MG63 (cell line): Measurements from ENCODE around the gene RECQL. TPM values are rescaled to one million over a fixed set of nuclear protein-coding genes. Genes with fewer than 3 reads are reported as not detected.
"Not testable (repeated sequence)": the region's sequence is repeated elsewhere in the genome, so short reads cannot be mapped to it uniquely, and the experiment has no call there.

Experiments used
- DNase-seq: peaks from one replicate; pipeline ENCODE4 v3.0.0-alpha.2; 2020
- H3K27me3 ChIP-seq: fragments of 250-450 bp; sonication (Bioruptor Pico); 2 replicates; pipeline ENCODE4 v1.5.1; 2020; ENCODE audit warnings: mild to moderate bottlenecking, moderate library complexity
- H3K36me3 ChIP-seq: fragments of 250-450 bp; sonication (Bioruptor Pico); 2 replicates; pipeline ENCODE4 v1.5.1; 2020; ENCODE audit warnings: mild to moderate bottlenecking, moderate library complexity
- H3K4me3 ChIP-seq: fragments of 250-450 bp; sonication (Bioruptor Pico); 2 replicates; pipeline ENCODE4 v1.5.1; 2020; ENCODE audit warnings: mild to moderate bottlenecking, moderate library complexity
- H3K9me3 ChIP-seq: fragments of 250-450 bp; sonication (Bioruptor Pico); 2 replicates; pipeline ENCODE4 v1.5.1; 2020; ENCODE audit warnings: mild to moderate bottlenecking, moderate library complexity
- total RNA-seq: library from RNA; depleted of rRNA; stranded (reverse); fragments of >200 nt; shearing (Covaris generic); gene quantifications from 2 replicates; pipeline ENCODE4 v1.2.3, GENCODE V29; 2014; ENCODE audit warnings: low replicate concordance

The RECQL gene
- total RNA-seq, 1 experiment from 2014 or later, result 95.0 TPM

- DNase-seq, result no peak
- Histone ChIP-seq H3K4me3 (no peak overlapping the region), H3K27me3 (no peaks in the 10 kb centered on the region), H3K9me3 (no peaks in the 10 kb centered on the region), H3K36me3 (peaks cover 55% of the 10 kb centered on the region)
Measured at GRCh38 chr12:21518451-21518850, 17.0 kb upstream of the RECQL start.

GRCh38 chr12:21516281-21516680 is 14.8 kb upstream of the RECQL start:
- Histone ChIP-seq H3K4me3 (no peak overlapping the region), H3K36me3 (peaks cover 67% of the 10 kb centered on the region), H3K9me3 (no peaks in the 10 kb centered on the region), H3K27me3 (no peaks in the 10 kb centered on the region)
- no peak for DNase-seq

GRCh38 chr12:21509768-21510167 is 8.3 kb upstream of the RECQL start:
- Histone ChIP-seq H3K9me3 (no peaks in the 10 kb centered on the region), H3K4me3 (no peak overlapping the region), H3K36me3 (peaks cover 55% of the 10 kb centered on the region), H3K27me3 (no peaks in the 10 kb centered on the region)
- DNase-seq, result no peak

GRCh38 chr12:21507849-21508248 is 6.4 kb upstream of the RECQL start:
- H3K4me3 ChIP-seq, result no peak overlapping the region
- DNase-seq, result no peak
- H3K9me3 ChIP-seq, result no peaks in the 10 kb centered on the region
- H3K27me3 ChIP-seq, result no peaks in the 10 kb centered on the region
- peaks cover 36% of the 10 kb centered on the region for H3K36me3 ChIP-seq

- H3K27me3 ChIP-seq, result no peaks in the 10 kb centered on the region
- no peak overlapping the region for H3K4me3 ChIP-seq
- H3K36me3 ChIP-seq, result peaks cover 32% of the 10 kb centered on the region
- no peak for DNase-seq
- H3K9me3 ChIP-seq, result no peaks in the 10 kb centered on the region
Measured at GRCh38 chr12:21505888-21506287, 4.5 kb upstream of the RECQL start.

GRCh38 chr12:21502872-21503271 is 1.4 kb upstream of the RECQL start:
- no peaks in the 10 kb centered on the region for H3K9me3 ChIP-seq
- DNase-seq, result no peak
- no peaks in the 10 kb centered on the region for H3K27me3 ChIP-seq
- peak overlapping the region; percentile 97 for H3K4me3 ChIP-seq
- peaks cover 27% of the 10 kb centered on the region for H3K36me3 ChIP-seq

- Histone ChIP-seq H3K27me3 (no peaks in the 10 kb centered on the region), H3K36me3 (peaks cover 27% of the 10 kb centered on the region), H3K4me3 (peak overlapping the region; percentile 97), H3K9me3 (no peaks in the 10 kb centered on the region)
- DNase-seq, result no peak
Measured at GRCh38 chr12:21502164-21502496, 695 bp upstream of the RECQL start.

- peak overlapping the region; percentile 97 for H3K4me3 ChIP-seq
- no peaks in the 10 kb centered on the region for H3K9me3 ChIP-seq
- DNase-seq, result no peak
- peaks cover 36% of the 10 kb centered on the region for H3K36me3 ChIP-seq
- no peaks in the 10 kb centered on the region for H3K27me3 ChIP-seq
Measured at GRCh38 chr12:21500786-21501257, 613 bp downstream of the RECQL start.

GRCh38 chr12:21499765-21500164 is 1.7 kb downstream of the RECQL start:
- no peaks in the 10 kb centered on the region for H3K9me3 ChIP-seq
- H3K36me3 ChIP-seq, result peaks cover 42% of the 10 kb centered on the region
- H3K27me3 ChIP-seq, result no peaks in the 10 kb centered on the region
- H3K4me3 ChIP-seq, result peak overlapping the region; percentile 97; the same call in 1 of the 2 replicates
- DNase-seq, result no peak

- H3K36me3 ChIP-seq, result peaks cover 63% of the 10 kb centered on the region
Measured at GRCh38 chr12:21485998-21486397, 15.4 kb downstream of the RECQL start.

GRCh38 chr12:21483531-21483930 is 17.9 kb downstream of the RECQL start:
- H3K4me3 ChIP-seq, result no peak overlapping the region
- H3K36me3 ChIP-seq, result peaks cover 61% of the 10 kb centered on the region
- no peak for DNase-seq
- H3K9me3 ChIP-seq, result no peaks in the 10 kb centered on the region
- no peaks in the 10 kb centered on the region for H3K27me3 ChIP-seq

More at GRCh38 chr12:21485998-21486397, 15.4 kb downstream of the RECQL start:
- Histone ChIP-seq H3K4me3 (no peak overlapping the region), H3K27me3 (no peaks in the 10 kb centered on the region), H3K9me3 (no peaks in the 10 kb centered on the region)
- no peak for DNase-seq

- H3K36me3 ChIP-seq, result peaks cover 84% of the 10 kb centered on the region
Measured at GRCh38 chr12:21478756-21479455, 22.5 kb downstream of the RECQL start.

GRCh38 chr12:21476949-21477348 is 24.5 kb downstream of the RECQL start:
- no peak for DNase-seq
- peaks cover 85% of the 10 kb centered on the region for H3K36me3 ChIP-seq
- no peaks in the 10 kb centered on the region for H3K27me3 ChIP-seq
- H3K4me3 ChIP-seq, result no peak overlapping the region
- no peaks in the 10 kb centered on the region for H3K9me3 ChIP-seq

More at GRCh38 chr12:21478756-21479455, 22.5 kb downstream of the RECQL start:
- DNase-seq, result no peak
- no peaks in the 10 kb centered on the region for H3K9me3 ChIP-seq
- H3K4me3 ChIP-seq, result no peak overlapping the region
- H3K27me3 ChIP-seq, result no peaks in the 10 kb centered on the region

- H3K36me3 ChIP-seq, result peaks cover 83% of the 10 kb centered on the region
- DNase-seq, result no peak
- H3K27me3 ChIP-seq, result no peaks in the 10 kb centered on the region
- H3K4me3 ChIP-seq, result no peak overlapping the region
- H3K9me3 ChIP-seq, result no peaks in the 10 kb centered on the region
Measured at GRCh38 chr12:21475552-21475951, 25.9 kb downstream of the RECQL start.

- H3K9me3 ChIP-seq, result no peaks in the 10 kb centered on the region
- H3K36me3 ChIP-seq, result peaks cover 67% of the 10 kb centered on the region
- DNase-seq, result peak; percentile 4
- no peak overlapping the region for H3K4me3 ChIP-seq
- no peaks in the 10 kb centered on the region for H3K27me3 ChIP-seq
Measured at GRCh38 chr12:21472197-21472823, 29.1 kb downstream of the RECQL start.

GRCh38 chr12:21471294-21471693 is 30.1 kb downstream of the RECQL start:
- Histone ChIP-seq H3K27me3 (no peaks in the 10 kb centered on the region), H3K4me3 (no peak overlapping the region), H3K36me3 (peaks cover 63% of the 10 kb centered on the region), H3K9me3 (no peaks in the 10 kb centered on the region)
- DNase-seq, result no peak

- H3K27me3 ChIP-seq, DNase-seq, H3K9me3 ChIP-seq, H3K4me3 ChIP-seq: not testable (repeated sequence)
- H3K36me3 ChIP-seq, result peaks cover 47% of the 10 kb centered on the region
Measured at GRCh38 chr12:21467334-21467733, 34.1 kb downstream of the RECQL start.

- no peak for DNase-seq
- Histone ChIP-seq H3K27me3 (no peaks in the 10 kb centered on the region), H3K9me3 (no peaks in the 10 kb centered on the region), H3K36me3 (peaks cover 52% of the 10 kb centered on the region), H3K4me3 (no peak overlapping the region)
Measured at GRCh38 chr12:21459474-21459873, 42.0 kb downstream of the RECQL start.
